GM13977 (cell line): ENCODE data around the gene SIRT3.
"Not testable (repeated sequence)": the region's sequence is repeated elsewhere in the genome, so short reads cannot be mapped to it uniquely, and the experiment has no call there.

Source experiments
- DNase-seq: peaks from one replicate; pipeline ENCODE4 v3.0.0; 2012; ENCODE audit warnings: low spot score
- CTCF ChIP-seq: IDR thresholded peaks from 2 replicates; pipeline ENCODE4 v1.5.1; 2012; ENCODE audit warnings: mild to moderate bottlenecking, control low read depth; ENCODE audit not compliant: insufficient read depth; ENCODE audit errors: extremely low read depth, missing control alignments
- in situ Hi-C: fragments of 300-500 bp; cut with MboI; formaldehyde crosslinking; loops from one replicate; pipeline ENCODE4 v1.12.0; 2022; ENCODE audit warnings: low sequenced_read_pairs, low pct_unique_long_range_greater_than_20kb, mixed read lengths, inconsistent platforms; ENCODE audit not compliant: unreplicated experiment

Gene SIRT3

DNA sequence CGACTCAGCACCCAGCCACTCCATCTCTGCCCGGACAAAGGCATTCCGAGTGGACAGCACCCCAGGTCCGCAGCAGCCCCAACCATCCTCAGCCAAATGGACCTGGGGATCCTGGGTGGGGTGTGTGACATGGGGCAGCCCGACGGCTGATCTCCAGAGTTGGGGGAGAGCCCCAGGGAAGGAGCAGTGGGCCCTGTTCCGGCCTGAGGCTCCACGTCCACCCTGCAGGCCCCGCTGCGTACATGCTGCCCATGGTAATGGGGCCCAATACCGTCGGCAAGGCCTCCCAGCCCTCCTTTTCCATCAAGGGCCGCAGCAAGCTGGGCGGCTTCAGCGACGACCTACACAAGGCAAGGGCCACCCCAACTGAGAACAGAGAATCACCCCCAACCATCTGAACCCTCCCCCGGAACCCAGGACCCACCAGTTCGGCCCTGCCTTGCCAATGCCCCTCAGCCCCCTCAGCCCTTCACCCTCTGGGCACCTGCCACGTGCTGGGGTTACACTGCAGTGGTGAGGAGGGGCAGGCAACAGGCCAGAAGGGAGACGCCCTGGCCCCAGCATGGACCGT lies 37.8 kb downstream of the SIRT3 start:
- in situ Hi-C loops, result no loop called here
- no peak for TF ChIP-seq CTCF

DNA sequence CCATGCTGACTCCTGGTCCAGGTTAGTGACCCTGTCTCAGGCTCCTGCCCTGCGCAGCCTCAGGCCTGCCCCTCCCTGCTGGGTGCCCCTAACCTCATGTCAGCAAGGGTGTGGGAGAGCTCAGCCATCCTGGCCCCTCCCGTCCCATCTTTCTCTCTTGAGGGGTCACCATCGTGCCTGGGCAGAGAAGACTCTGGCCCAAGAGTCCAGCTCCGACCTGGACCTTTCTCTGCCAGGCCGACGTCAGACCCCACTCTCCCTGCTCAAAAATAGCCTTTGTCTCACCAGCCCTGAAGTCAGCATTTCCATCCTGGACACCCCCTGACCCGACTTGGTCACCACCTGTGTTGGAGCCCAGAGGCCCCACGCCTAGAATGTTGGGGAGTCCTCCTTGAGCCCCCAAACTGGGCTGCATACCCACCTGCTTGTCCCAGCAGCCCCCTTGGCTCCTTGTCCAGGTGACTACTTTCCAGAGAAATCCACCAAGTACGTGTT lies 38.4 kb downstream of the SIRT3 start:
- DNase-seq, result no peak
- no peak for TF ChIP-seq CTCF
- in situ Hi-C loops, result no loop called here

More for the DNA sequence above, 37.8 kb downstream of the SIRT3 start:
- no peak for DNase-seq

DNA sequence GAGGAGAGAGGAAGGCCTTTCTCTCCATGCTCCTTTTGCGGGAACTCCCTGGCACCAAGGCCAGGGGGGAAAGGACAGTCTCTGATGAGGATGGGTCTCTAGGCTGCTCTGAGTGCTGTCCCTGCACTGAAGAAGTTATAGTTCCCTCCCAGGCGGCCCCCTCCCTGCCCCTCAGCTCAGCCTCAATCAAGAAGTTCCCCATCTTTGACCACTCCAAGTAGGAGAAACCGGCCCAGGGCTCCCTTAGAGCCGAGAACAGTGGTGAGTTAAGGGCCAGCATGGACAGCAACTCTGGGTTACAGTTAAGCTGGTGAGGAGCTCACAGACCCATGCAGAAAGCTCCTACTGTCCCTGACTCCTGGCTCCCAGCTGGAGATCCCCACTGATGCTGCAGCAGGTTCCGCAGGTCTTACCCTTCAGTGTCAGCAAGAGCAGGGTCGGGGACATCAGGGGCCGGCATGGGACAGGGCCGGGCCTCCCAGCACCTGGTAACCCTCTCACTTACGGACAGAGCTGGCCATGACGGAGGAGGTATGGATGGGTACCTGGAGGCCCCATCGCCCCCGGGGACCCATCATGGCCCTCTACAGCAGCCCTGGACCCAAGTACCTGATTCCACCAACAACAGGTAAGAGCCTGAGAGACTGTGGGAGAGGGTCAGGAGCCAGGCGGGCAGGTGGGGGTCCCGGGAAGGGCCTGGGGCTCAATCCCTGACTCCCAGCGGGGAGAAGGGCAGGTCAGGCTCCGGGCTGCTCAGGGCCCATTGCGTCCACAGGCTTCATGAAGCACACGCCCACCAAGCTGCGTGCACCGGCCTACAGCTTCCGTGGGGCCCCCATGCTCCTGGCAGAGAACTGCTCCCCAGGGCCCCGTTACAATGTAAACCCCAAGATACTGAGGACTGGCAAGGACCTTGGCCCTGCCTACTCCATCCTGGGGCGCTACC lies 39.1 kb downstream of the SIRT3 start:
- in situ Hi-C loops, result no loop called here
- no peak for TF ChIP-seq CTCF
- DNase-seq, result no peak

- in situ Hi-C loops, DNase-seq: not testable (repeated sequence)
These were observed 42.7 kb downstream of the SIRT3 start for GRCh38 chr11:193481-193880.

- DNase-seq, in situ Hi-C loops: not testable (repeated sequence)
These were observed 43.4 kb downstream of the SIRT3 start, which contains the start of gene SCGB1C1 for GRCh38 chr11:192674-193128. TSS of gene SCGB1C1 (plus strand) at chr11:193078. CDS start at chr11:193100, 22 bp downstream.

GRCh38 chr11:191490-192478 lies 44.4 kb downstream of the SIRT3 start:
- DNase-seq, in situ Hi-C loops: not testable (repeated sequence)
- peak; percentile 58 for TF ChIP-seq CTCF

- DNase-seq, in situ Hi-C loops: not testable (repeated sequence)
These were observed 45.6 kb downstream of the SIRT3 start for GRCh38 chr11:190546-190945.

DNA sequence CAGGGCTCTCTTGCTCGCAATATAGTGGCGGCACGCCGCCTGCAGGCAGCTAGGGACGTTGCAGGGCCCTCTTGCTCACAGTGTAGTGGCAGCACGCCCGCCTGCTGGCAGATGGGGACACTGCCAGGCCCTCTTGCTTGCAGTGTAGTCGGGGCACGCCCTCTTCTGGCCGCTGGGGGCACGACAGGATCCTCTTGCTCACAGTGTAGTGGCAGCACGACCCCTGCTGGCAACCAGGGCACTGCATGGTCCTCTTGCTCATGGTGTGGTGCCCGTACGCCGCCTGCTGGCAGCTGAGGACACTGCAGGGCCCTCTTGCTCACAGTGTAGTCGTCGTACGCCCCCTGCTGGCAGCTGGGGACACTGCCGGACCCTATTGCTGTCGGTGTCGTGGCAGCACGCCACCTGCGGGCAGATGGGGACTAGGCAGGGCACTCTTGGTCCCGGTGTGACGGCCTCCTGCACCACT lies 46.3 kb downstream of the SIRT3 start:
- in situ Hi-C loops, DNase-seq: not testable (repeated sequence)

DNA sequence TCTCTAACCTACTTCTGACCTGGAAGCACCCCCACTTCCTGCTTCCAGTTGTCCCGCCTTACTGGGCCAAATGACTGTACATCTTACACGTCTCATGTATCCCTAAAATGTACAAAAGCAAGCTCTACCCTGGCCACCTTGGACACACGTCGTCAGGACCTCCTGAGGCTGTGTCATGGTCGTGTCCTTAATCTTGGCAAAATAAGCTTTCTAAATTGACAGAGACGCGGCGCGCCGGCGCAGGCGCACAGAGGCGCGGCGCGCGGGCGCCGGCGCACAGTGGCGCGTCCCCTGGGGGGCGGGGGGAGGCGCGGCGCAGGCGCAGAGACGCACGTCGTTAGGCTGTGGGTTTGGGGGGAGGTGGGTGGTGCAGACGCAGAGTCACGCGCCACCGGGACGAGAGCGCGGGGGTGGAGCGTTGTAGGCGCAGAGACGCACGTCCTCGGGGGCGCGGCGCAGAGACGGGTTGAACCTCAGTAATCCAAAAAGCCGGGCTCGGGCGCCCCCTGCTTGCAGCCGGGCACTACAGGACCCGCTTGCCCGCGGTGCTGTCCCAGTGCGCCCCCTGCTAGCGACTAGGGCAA lies 46.9 kb downstream of the SIRT3 start:
- DNase-seq, in situ Hi-C loops: not testable (repeated sequence)

DNA sequence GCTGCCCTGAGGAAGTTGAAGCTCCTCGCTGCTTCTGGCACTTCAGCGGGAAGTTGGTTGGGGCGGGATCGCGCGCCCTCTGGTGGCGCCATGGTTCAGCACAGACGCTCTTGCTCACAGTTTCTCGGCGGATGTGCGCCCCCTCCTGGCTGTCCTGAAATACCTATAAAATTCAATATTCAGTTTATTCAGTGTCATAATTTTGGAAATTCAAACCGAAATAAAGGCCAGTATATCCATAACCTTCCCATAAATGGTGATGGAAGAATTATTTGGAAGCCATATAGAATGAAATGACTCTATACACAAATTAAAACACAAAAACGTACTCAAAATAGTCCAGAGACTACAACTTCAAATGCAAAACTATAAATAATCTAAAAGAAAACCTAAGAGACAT lies 55.9 kb downstream of the SIRT3 start:
- DNase-seq, in situ Hi-C loops: not testable (repeated sequence)
